NB4 (cell line): ENCODE data around the gene WBP1.
"Not testable (repeated sequence)": the region's sequence is repeated elsewhere in the genome, so short reads cannot be mapped to it uniquely, and the experiment has no call there.

Source experiments
- DNase-seq: peaks from one replicate; pipeline ENCODE4 v3.0.0; 2010; ENCODE audit warnings: low read depth
- H3K4me3 ChIP-seq: one replicate; pipeline ENCODE4 v1.5.1; 2011; ENCODE audit warnings: mild to moderate bottlenecking, low read depth, low read length, moderate library complexity
- CTCF ChIP-seq: IDR thresholded peaks from one replicate; pipeline ENCODE4 v1.5.1; 2012; ENCODE audit warnings: low read depth, low read length
- MAX ChIP-seq: IDR thresholded peaks from 2 replicates; pipeline ENCODE4 v1.6.1; 2011; ENCODE audit warnings: low read depth, low read length
- MYC ChIP-seq: IDR thresholded peaks from 2 replicates; pipeline ENCODE4 v1.6.1; 2011; ENCODE audit warnings: low read depth, low read length
- POLR2A ChIP-seq: IDR thresholded peaks from 2 replicates; pipeline ENCODE4 v1.6.1; 2011; ENCODE audit warnings: mild to moderate bottlenecking; ENCODE audit not compliant: insufficient read length; ENCODE audit errors: extremely low read depth

WBP1 gene

GRCh38 chr2:74461187-74462053, 3.2 kb downstream of the WBP1 start:
- TF ChIP-seq CTCF (peak; percentile 49), MAX (no peak)
- DNase-seq: peak; percentile 56
- no peak overlapping the region for H3K4me3 ChIP-seq

- TF ChIP-seq CTCF (no peak), MAX (no peak), MYC (no peak), POLR2A (no peak)
- no peak overlapping the region for H3K4me3 ChIP-seq
- no peak for DNase-seq
Measured at GRCh38 chr2:74462054-74462785, 4.0 kb downstream of the WBP1 start.

GRCh38 chr2:74462786-74463105, 4.5 kb downstream of the WBP1 start:
- no peak for DNase-seq
- TF ChIP-seq POLR2A (no peak), MYC (no peak), MAX (no peak), CTCF (no peak)
- H3K4me3 ChIP-seq: no peak overlapping the region

GRCh38 chr2:74464406-74464805, 6.2 kb downstream of the WBP1 start:
- peak; percentile 46 for DNase-seq
- TF ChIP-seq MAX: peak; percentile 27; the same call in 1 of the 2 replicates
- TF ChIP-seq MYC: no peak
- peak overlapping the region; percentile 80 for H3K4me3 ChIP-seq

GRCh38 chr2:74470742-74471141, 12.5 kb downstream of the WBP1 start:
- DNase-seq, H3K4me3 ChIP-seq: not testable (repeated sequence)

- DNase-seq: no peak
- TF ChIP-seq MAX (no peak), MYC (no peak)
- peak overlapping the region; percentile 94 for H3K4me3 ChIP-seq
Measured at GRCh38 chr2:74471332-74472065, 13.3 kb downstream of the WBP1 start.
